Karpas-422 (cell line): ENCODE measurements around the gene XRCC4. TPM values are rescaled to one million over a fixed set of nuclear protein-coding genes. Genes with fewer than 3 reads are reported as not detected.

Source experiments
- DNase-seq: peaks from one replicate; pipeline ENCODE4 v3.0.0-alpha.2; 2015
- H2AFZ ChIP-seq: fragments of 200-600 bp; sonication (generic); 2 replicates; pipeline ENCODE4 v1.6.1; 2014; ENCODE audit warnings: antibody characterized with exemption, low read length, mixed read lengths
- H3K27ac ChIP-seq: fragments of 200-600 bp; sonication (generic); 2 replicates; pipeline ENCODE4 v1.5.1; 2014; ENCODE audit warnings: mild to moderate bottlenecking, low read length, moderate library complexity
- H3K27me3 ChIP-seq: fragments of 200-600 bp; sonication (generic); 2 replicates; pipeline ENCODE4 v1.6.1; 2014; ENCODE audit warnings: low read length, mixed read lengths
- H3K36me3 ChIP-seq: fragments of 200-600 bp; sonication (generic); 2 replicates; pipeline ENCODE4 v1.6.1; 2014; ENCODE audit warnings: low read length, mixed read lengths; ENCODE audit not compliant: insufficient read depth
- H3K4me1 ChIP-seq: fragments of 200-600 bp; sonication (generic); 2 replicates; pipeline ENCODE4 v1.6.1; 2014; ENCODE audit warnings: mild to moderate bottlenecking, low read length, mixed read lengths
- H3K4me2 ChIP-seq: fragments of 200-600 bp; sonication (generic); 2 replicates; pipeline ENCODE4 v1.6.1; 2014; ENCODE audit warnings: low read length, low read depth, mild to moderate bottlenecking; ENCODE audit not compliant: poor library complexity, severe bottlenecking
- H3K4me3 ChIP-seq: fragments of 200-600 bp; sonication (generic); 2 replicates; pipeline ENCODE4 v1.5.1; 2014; ENCODE audit warnings: mild to moderate bottlenecking, antibody characterized with exemption, low read length, mixed read lengths
- H3K79me2 ChIP-seq: fragments of 200-600 bp; sonication (generic); 2 replicates; pipeline ENCODE4 v1.6.1; 2014; ENCODE audit warnings: mild to moderate bottlenecking, low read length, mixed read lengths
- H3K9ac ChIP-seq: fragments of 200-600 bp; sonication (generic); 2 replicates; pipeline ENCODE4 v1.6.0; 2014; ENCODE audit warnings: low read length
- H3K9me2 ChIP-seq: fragments of 200-600 bp; sonication (generic), shearing (Covaris generic); replicated peaks from 2 replicates; pipeline ENCODE4 v1.6.0; 2014; ENCODE audit warnings: mild to moderate bottlenecking, low read length, moderate library complexity; ENCODE audit not compliant: insufficient read depth
- H3K9me3 ChIP-seq: fragments of 300-700, 200-600 bp; sonication (generic); 2 replicates; pipeline ENCODE4 v1.6.1; 2014; ENCODE audit warnings: low read length, mixed read lengths
- H4K20me1 ChIP-seq: fragments of 200-600 bp; sonication (generic); 2 replicates; pipeline ENCODE4 v1.6.1; 2014; ENCODE audit warnings: mild to moderate bottlenecking, antibody characterized with exemption, low read length, low read depth; ENCODE audit not compliant: insufficient read depth
- total RNA-seq: library from RNA; depleted of rRNA; stranded (reverse); fragments of >200 nt; shearing (Covaris generic); gene quantifications from 2 replicates; pipeline ENCODE4 v1.2.3, GENCODE V29; 2014; ENCODE audit warnings: low replicate concordance

The XRCC4 gene
- total RNA-seq, 1 experiment from 2014 or later = 22.2 TPM

DNA sequence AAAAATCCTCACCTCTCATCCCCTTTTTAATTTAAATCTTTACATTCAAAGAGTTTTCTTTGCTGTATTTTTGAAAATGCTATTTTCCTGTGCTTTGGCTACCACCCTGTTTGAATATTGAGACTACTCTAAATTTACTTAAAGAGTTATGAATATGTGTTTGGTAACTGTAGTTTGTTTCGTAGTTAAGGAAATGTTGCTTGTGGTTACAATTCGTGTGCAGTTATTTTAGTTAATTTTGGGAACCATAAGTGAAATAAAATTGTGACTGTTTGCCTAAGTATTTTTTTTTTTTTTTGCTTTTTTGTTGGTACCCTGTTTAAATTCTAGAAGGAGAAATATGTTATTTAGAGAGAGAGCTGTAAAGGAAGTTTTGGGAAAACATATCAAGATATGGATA, 78.7 kb downstream of the XRCC4 start:
- Histone ChIP-seq H3K27ac (no peak overlapping the region), H3K9me2 (no peaks in the 10 kb centered on the region), H4K20me1 (no peaks in the 10 kb centered on the region), H3K9ac (no peak overlapping the region), H2AFZ (no peak overlapping the region), H3K4me2 (no peak overlapping the region), H3K27me3 (no peaks in the 10 kb centered on the region), H3K79me2 (no peaks in the 10 kb centered on the region), H3K4me3 (no peak overlapping the region), H3K36me3 (no peaks in the 10 kb centered on the region), H3K4me1 (no peaks in the 10 kb centered on the region), H3K9me3 (no peaks in the 10 kb centered on the region)
- no peak for DNase-seq

- H3K4me2 ChIP-seq = no peak overlapping the region
- H3K9ac ChIP-seq = no peak overlapping the region
- H4K20me1 ChIP-seq = no peaks in the 10 kb centered on the region
- H3K9me2 ChIP-seq = no peaks in the 10 kb centered on the region
- H3K4me3 ChIP-seq = no peak overlapping the region
- no peak overlapping the region for H3K27ac ChIP-seq
- H2AFZ ChIP-seq = no peak overlapping the region
- H3K4me1 ChIP-seq = no peaks in the 10 kb centered on the region
- no peaks in the 10 kb centered on the region for H3K27me3 ChIP-seq
- no peak for DNase-seq
- H3K9me3 ChIP-seq = no peaks in the 10 kb centered on the region
- H3K79me2 ChIP-seq = no peaks in the 10 kb centered on the region
- no peaks in the 10 kb centered on the region for H3K36me3 ChIP-seq
Measured at GRCh38 chr5:83157163-83157562, 79.8 kb downstream of the XRCC4 start.

DNA sequence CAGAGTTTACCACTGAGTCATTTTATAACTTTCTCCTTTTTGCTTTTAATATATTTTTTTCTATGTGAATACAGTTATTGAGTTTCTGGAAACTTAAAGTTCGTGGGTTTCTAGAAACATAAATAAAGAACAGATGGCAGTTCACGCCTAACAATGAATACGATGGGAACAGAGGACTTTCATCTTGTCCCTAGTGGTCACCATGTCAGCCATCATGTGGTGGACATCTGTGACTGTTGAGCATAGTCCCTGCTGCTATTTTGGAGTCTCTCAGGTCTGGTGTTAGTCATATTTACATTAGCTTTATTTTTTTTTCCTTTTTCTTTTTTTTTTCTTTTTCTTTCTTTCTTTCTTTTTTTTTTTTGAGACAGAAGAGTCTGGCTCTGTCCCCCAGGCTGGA, 85.3 kb downstream of the XRCC4 start:
- Histone ChIP-seq H2AFZ (no peak overlapping the region), H3K4me1 (no peaks in the 10 kb centered on the region), H3K4me3 (no peak overlapping the region), H3K27ac (no peak overlapping the region), H3K4me2 (no peak overlapping the region), H3K79me2 (no peaks in the 10 kb centered on the region), H4K20me1 (no peaks in the 10 kb centered on the region), H3K27me3 (no peaks in the 10 kb centered on the region), H3K9me3 (no peaks in the 10 kb centered on the region), H3K9me2 (no peaks in the 10 kb centered on the region; the same call in 1 of the 2 replicates), H3K9ac (no peak overlapping the region), H3K36me3 (no peaks in the 10 kb centered on the region)
- no peak for DNase-seq

DNA sequence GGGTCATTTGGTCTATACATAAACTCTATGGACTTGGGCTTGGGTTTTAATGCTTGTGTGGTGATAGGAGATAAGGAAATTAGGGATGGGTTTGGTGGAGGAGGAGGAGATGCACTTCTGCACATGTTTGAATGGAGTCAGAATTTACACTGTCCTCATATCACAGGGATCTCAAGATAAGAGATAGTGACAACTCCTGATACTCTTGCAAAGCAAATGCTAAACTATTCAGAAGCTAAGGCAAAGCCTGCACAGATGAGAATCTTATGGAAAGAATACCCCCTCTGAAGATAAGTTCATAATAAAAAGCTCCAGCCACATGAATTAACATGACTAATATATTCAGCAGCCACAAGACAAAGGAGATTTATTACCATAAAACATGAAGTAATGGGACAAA, 90.2 kb downstream of the XRCC4 start:
- no peak overlapping the region for H3K27ac ChIP-seq
- H3K36me3 ChIP-seq = no peaks in the 10 kb centered on the region

DNA sequence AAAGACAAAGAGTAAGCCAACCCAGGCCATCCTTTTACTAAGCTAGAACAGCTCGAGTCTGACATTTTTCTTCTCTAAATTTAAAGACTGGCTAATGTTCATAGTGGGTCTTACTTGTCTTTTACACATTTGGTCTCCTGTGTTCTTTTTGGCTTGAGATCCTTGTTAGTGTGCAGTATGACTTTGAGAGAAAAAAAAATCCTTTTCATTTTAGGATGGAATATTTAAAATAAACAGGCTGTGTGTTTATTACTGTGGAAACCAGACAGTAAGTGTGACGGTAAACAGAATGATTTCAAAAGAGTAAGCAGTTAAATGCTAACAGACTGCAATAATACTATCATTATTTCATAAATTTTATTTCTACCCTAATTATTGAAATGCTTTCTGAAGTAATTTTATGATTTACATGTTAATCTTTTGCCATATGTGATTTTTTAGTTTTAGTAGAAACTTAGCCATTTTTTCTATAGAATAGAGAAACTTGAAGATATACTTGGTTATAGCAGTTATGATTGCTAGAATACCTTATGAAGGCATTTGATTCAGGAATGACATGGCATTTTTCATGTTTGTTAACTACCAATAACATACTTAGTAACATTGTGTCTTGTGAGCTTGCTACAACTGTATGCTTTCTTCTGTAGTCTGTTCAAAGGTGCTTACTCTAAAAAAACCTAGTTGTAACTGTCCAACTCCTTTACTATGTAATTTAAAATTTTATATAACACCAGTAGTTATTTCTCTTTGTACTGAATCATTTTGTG, 92.4 kb downstream of the XRCC4 start:
- no peaks in the 10 kb centered on the region for H3K79me2 ChIP-seq
- H3K9me2 ChIP-seq = no peaks in the 10 kb centered on the region; the same call in 1 of the 2 replicates
- DNase-seq = no peak
- H3K27ac ChIP-seq = no peak overlapping the region
- no peak overlapping the region for H2AFZ ChIP-seq
- no peaks in the 10 kb centered on the region for H3K27me3 ChIP-seq
- H3K9ac ChIP-seq = no peak overlapping the region
- no peaks in the 10 kb centered on the region for H4K20me1 ChIP-seq
- H3K4me2 ChIP-seq = no peak overlapping the region
- no peaks in the 10 kb centered on the region for H3K4me1 ChIP-seq
- H3K9me3 ChIP-seq = no peaks in the 10 kb centered on the region
- H3K36me3 ChIP-seq = no peaks in the 10 kb centered on the region
- H3K4me3 ChIP-seq = no peak overlapping the region

More for the DNA sequence above, 90.2 kb downstream of the XRCC4 start:
- no peaks in the 10 kb centered on the region for H3K4me1 ChIP-seq
- no peaks in the 10 kb centered on the region for H3K79me2 ChIP-seq
- no peaks in the 10 kb centered on the region for H4K20me1 ChIP-seq
- no peaks in the 10 kb centered on the region; the same call in 1 of the 2 replicates for H3K9me2 ChIP-seq
- H3K4me3 ChIP-seq = no peak overlapping the region
- no peak for DNase-seq
- H3K4me2 ChIP-seq = no peak overlapping the region
- H3K9ac ChIP-seq = no peak overlapping the region
- no peaks in the 10 kb centered on the region for H3K27me3 ChIP-seq
- H3K9me3 ChIP-seq = no peaks in the 10 kb centered on the region
- H2AFZ ChIP-seq = no peak overlapping the region

DNA sequence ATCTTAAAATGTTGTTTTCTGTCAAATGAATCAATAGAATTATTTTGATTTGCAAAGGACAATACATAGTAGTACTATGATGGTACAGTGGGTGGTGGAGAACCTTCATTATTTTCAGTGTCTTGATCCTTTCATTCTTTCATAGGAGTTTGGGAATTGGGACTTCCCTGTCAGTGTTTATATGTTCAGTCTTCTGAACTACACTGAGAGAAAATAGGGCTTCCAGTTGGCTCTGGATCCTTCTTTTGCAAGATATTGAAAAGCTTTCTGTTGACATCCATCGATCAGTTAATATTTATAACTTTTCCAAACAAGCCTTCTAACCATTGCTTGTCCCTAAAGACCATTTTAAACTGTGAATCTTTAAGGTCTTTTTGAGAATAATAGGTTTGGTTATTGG, 94.7 kb downstream of the XRCC4 start:
- H3K4me3 ChIP-seq = no peak overlapping the region
- H3K79me2 ChIP-seq = no peaks in the 10 kb centered on the region
- H3K9me3 ChIP-seq = no peaks in the 10 kb centered on the region
- H3K4me1 ChIP-seq = no peaks in the 10 kb centered on the region
- DNase-seq = no peak
- no peaks in the 10 kb centered on the region for H3K9me2 ChIP-seq
- no peaks in the 10 kb centered on the region for H3K27me3 ChIP-seq
- no peak overlapping the region for H2AFZ ChIP-seq
- H3K4me2 ChIP-seq = no peak overlapping the region
- H3K9ac ChIP-seq = no peak overlapping the region
- no peak overlapping the region for H3K27ac ChIP-seq
- H3K36me3 ChIP-seq = no peaks in the 10 kb centered on the region
- H4K20me1 ChIP-seq = no peaks in the 10 kb centered on the region

- H3K27ac ChIP-seq = no peak overlapping the region
Measured at GRCh38 chr5:83172655-83173054, 95.3 kb downstream of the XRCC4 start.

DNA sequence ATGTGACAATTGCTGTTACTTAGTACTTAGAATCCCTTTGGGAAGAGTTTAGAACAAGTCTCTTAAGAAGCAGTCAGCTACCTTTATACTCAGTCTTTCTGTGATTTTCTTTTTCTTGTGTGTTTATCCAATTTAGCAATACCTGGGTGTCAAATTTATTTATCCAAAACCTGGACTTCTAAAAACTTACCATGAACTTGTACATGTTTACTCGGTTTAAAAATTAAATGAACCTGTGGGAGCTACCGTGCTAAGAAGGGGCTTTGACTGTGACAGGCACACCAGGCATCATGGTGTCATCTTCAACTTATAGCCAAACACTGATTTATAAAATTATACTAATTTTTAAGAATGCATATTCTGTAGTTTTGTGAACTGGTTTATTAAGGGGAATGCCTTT, 96.5 kb downstream of the XRCC4 start:
- no peak overlapping the region for H3K27ac ChIP-seq
- no peak overlapping the region for H3K4me2 ChIP-seq
- no peak overlapping the region for H2AFZ ChIP-seq
- H3K79me2 ChIP-seq = no peaks in the 10 kb centered on the region
- H3K36me3 ChIP-seq = no peaks in the 10 kb centered on the region
- H3K9me3 ChIP-seq = no peaks in the 10 kb centered on the region
- H3K27me3 ChIP-seq = no peaks in the 10 kb centered on the region
- peaks cover 10% of the 10 kb centered on the region for H3K4me1 ChIP-seq
- no peak overlapping the region for H3K4me3 ChIP-seq
- H4K20me1 ChIP-seq = no peaks in the 10 kb centered on the region
- DNase-seq = no peak
- no peaks in the 10 kb centered on the region for H3K9me2 ChIP-seq
- no peak overlapping the region for H3K9ac ChIP-seq

More at GRCh38 chr5:83172655-83173054, 95.3 kb downstream of the XRCC4 start:
- Histone ChIP-seq H3K9ac (no peak overlapping the region), H3K9me3 (no peaks in the 10 kb centered on the region), H3K36me3 (no peaks in the 10 kb centered on the region), H3K9me2 (no peaks in the 10 kb centered on the region), H3K4me1 (no peaks in the 10 kb centered on the region), H2AFZ (no peak overlapping the region), H3K4me3 (no peak overlapping the region), H3K79me2 (no peaks in the 10 kb centered on the region), H3K4me2 (no peak overlapping the region), H3K27me3 (no peaks in the 10 kb centered on the region), H4K20me1 (no peaks in the 10 kb centered on the region)
- DNase-seq = no peak
